GM12891 (cell line): ENCODE data around the gene THOP1.

Experiments used
- POLR2A ChIP-seq: IDR thresholded peaks from 2 replicates; pipeline ENCODE4 v1.6.1; 2011; ENCODE audit warnings: low read depth, low read length, control low read depth
- POLR2AphosphoS5 ChIP-seq: IDR thresholded peaks from 2 replicates; pipeline ENCODE4 v1.6.1; 2011; ENCODE audit warnings: low read depth, low read length, control low read depth

DNA sequence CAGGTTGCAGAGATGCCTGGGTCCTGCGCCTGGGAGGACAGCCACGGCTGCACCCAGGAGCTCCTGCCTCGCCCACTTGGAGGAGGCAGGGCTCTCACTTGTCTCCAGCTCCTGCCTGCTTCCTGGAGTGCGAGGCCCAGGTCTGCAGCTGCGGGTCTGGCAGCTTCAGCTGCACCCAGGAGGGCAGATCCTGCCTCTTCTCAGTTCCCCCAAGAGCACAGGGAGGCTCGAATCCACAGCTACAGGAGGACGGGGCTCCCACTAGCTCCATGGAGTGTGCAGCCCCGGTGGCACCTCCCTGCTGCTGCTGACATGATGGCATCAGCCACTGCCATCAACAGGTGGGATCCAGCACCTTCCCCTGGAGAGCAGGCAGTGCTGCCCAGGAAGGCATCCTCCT lies 38.8 kb downstream of the THOP1 start:
- TF ChIP-seq POLR2A (no peak), POLR2AphosphoS5 (no peak)
